Transverse colon (tissue), 4 donors: ENCODE data around the gene TRPM2. TPM values are rescaled to one million over a fixed set of nuclear protein-coding genes. Genes with fewer than 3 reads are reported as not detected.

Source experiments
- DNase-seq: peaks from one replicate; pipeline ENCODE4 v3.0.0-alpha.2; 2019
- H3K27ac ChIP-seq, 4 donors: fragments of 200-600 bp; sonication (generic); 2 replicates each; pipeline ENCODE4 v1.5.1; 2016 to 2018; ENCODE audit warnings: inconsistent platforms in 4 of 4
- H3K27me3 ChIP-seq: fragments of 200-600 bp; sonication (generic); 2 replicates; pipeline ENCODE4 v1.5.1; 2017; ENCODE audit warnings: inconsistent platforms
- H3K36me3 ChIP-seq, 4 donors: fragments of 200-600 bp; sonication (generic); 2 replicates each; pipeline ENCODE4 v1.5.1; 2017 to 2019; ENCODE audit warnings: inconsistent platforms in 4 of 4
- H3K4me1 ChIP-seq, 4 donors: fragments of 200-600 bp; sonication (generic); 2 replicates each; pipeline ENCODE4 v1.5.1; 2017 to 2020; ENCODE audit warnings: inconsistent platforms in 4 of 4
- H3K4me3 ChIP-seq, 4 donors: fragments of 200-600 bp; sonication (generic); 1 replicate in 1 of 4; 2 replicates in 3 of 4; pipeline versions ENCODE4 v1.5.1 to v1.6.1; 2017 to 2019; ENCODE audit warnings: inconsistent platforms in 4 of 4
- H3K9me3 ChIP-seq, 2 donors: fragments of 200-600 bp; sonication (generic); 2 replicates each; pipeline ENCODE4 v1.5.1; 2017 to 2019; ENCODE audit warnings: inconsistent platforms in 2 of 2
- EP300 ChIP-seq: sonication (generic); formaldehyde crosslinking; IDR thresholded peaks from one replicate; pipeline ENCODE4 v1.6.1; 2017; ENCODE audit warnings: antibody characterized with exemption, low read depth
- POLR2A ChIP-seq: fragments of 450-650 bp; IDR thresholded peaks from one replicate; pipeline ENCODE4 v1.6.1; 2016; ENCODE audit warnings: antibody characterized with exemption, mild to moderate bottlenecking, moderate library complexity
- POLR2AphosphoS5 ChIP-seq, 3 donors: sonication (generic); formaldehyde crosslinking; IDR thresholded peaks; one replicate each; pipeline ENCODE4 v1.6.1; 2016; ENCODE audit warnings: antibody characterized with exemption in 3 of 3
- WGBS, 2 donors: methylation state at CpG; one replicate each; pipeline ENCODE4 v1.1.5; 2018; ENCODE audit warnings: low coverage in 1 of 2; 5-methylcytosine and 5-hydroxymethylcytosine counted together
- in situ Hi-C, 4 donors: fragments of 200-750 bp; cut with MboI; loops; one replicate each; pipeline versions ENCODE4 v1.15.0 to v1.15.1; 2017; ENCODE audit warnings: low sequenced_read_pairs in 3 of 4, low pct_ligation_motif_present in 1 of 4, low pct_unique_long_range_greater_than_20kb in 1 of 4
- intact Hi-C: fragments of 100-400 bp; cut with DNase I; formaldehyde crosslinking; loops from one replicate; pipeline ENCODE4 v1.15.1; 2023; ENCODE audit warnings: low total_unique reads
- total RNA-seq, 4 donors: library from RNA; depleted of rRNA; stranded (reverse); fragments of >200 nt; gene quantifications; one replicate each; pipeline ENCODE4 v1.1.0, GENCODE V29; 2016
- TF ChIP-seq, protein P1 (sequence below), 5 experiments: fragments of 200-600 bp in 3 of 5; fragments of 450-650 bp in 2 of 5; sonication (generic) in 3 of 5; IDR thresholded peaks; 1 replicate in 2 of 5; 2 replicates in 3 of 5; pipeline ENCODE4 v1.5.1; 2016 to 2017; ENCODE audit warnings: antibody characterized with exemption in 5 of 5, inconsistent platforms in 3 of 5, mild to moderate bottlenecking in 2 of 5, moderate library complexity in 1 of 5

The TRPM2 gene
- total RNA-seq, 4 donors from 2014 or later, result 2.3 to 2.9 (median 2.6) TPM; not detected in 1

DNA sequence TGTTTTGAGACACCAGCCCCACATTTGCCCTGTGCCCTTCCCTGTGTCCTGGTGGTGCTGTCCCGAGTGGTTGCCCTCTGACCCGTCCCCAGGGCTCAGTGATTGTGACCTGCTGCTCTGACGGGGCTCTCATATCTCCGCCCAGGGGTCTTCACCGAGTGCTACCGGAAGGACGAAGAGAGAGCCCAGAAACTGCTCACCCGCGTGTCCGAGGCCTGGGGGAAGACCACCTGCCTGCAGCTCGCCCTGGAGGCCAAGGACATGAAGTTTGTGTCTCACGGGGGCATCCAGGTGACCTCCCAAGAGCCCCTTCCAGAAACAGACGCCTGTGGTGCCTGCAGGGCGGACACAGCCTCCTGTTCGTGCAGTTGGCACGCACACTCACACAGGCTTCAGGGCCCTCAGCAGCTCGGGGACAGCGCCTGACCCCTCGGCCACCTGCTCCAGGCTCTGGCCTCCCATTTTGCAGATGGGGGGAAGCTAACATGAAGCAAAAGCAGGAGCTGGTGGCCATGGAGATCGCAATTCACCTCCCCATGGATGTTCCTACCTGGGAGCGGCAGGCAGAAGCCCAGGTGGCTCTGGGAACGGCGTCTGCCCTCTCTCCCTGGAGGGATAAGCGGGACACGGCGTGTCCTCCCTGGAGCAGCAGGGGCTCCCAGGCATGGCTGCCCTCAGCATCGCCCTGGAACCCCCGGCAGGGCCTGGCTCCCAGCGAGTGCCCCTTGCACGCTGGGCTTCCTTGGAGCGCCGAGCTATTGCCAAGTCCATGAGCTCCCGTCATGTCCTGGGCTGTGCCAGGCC is 45.9 kb downstream of the TRPM2 start:
- TF ChIP-seq POLR2A, result no peak
- TF ChIP-seq, protein P1, sequence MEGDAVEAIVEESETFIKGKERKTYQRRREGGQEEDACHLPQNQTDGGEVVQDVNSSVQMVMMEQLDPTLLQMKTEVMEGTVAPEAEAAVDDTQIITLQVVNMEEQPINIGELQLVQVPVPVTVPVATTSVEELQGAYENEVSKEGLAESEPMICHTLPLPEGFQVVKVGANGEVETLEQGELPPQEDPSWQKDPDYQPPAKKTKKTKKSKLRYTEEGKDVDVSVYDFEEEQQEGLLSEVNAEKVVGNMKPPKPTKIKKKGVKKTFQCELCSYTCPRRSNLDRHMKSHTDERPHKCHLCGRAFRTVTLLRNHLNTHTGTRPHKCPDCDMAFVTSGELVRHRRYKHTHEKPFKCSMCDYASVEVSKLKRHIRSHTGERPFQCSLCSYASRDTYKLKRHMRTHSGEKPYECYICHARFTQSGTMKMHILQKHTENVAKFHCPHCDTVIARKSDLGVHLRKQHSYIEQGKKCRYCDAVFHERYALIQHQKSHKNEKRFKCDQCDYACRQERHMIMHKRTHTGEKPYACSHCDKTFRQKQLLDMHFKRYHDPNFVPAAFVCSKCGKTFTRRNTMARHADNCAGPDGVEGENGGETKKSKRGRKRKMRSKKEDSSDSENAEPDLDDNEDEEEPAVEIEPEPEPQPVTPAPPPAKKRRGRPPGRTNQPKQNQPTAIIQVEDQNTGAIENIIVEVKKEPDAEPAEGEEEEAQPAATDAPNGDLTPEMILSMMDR (IDR thresholded peaks at IDR 0.05), result no peak
- H3K4me3 ChIP-seq, result no peak overlapping the region
- no peak for DNase-seq
- H3K9me3 ChIP-seq, result no peaks in the 10 kb centered on the region
- no peak overlapping the region for H3K27ac ChIP-seq
- WGBS, 2 donors, result 82% methylated on average over 26 of the region's 33 CpGs; no CpG with 5 or more reads in 1 of the 2 donors
- H3K27me3 ChIP-seq, result no peaks in the 10 kb centered on the region
- no peaks in the 10 kb centered on the region for H3K36me3 ChIP-seq
- in situ Hi-C loops, result no loop called here
- intact Hi-C loops, result no loop called here
- H3K4me1 ChIP-seq, result no peaks in the 10 kb centered on the region

DNA sequence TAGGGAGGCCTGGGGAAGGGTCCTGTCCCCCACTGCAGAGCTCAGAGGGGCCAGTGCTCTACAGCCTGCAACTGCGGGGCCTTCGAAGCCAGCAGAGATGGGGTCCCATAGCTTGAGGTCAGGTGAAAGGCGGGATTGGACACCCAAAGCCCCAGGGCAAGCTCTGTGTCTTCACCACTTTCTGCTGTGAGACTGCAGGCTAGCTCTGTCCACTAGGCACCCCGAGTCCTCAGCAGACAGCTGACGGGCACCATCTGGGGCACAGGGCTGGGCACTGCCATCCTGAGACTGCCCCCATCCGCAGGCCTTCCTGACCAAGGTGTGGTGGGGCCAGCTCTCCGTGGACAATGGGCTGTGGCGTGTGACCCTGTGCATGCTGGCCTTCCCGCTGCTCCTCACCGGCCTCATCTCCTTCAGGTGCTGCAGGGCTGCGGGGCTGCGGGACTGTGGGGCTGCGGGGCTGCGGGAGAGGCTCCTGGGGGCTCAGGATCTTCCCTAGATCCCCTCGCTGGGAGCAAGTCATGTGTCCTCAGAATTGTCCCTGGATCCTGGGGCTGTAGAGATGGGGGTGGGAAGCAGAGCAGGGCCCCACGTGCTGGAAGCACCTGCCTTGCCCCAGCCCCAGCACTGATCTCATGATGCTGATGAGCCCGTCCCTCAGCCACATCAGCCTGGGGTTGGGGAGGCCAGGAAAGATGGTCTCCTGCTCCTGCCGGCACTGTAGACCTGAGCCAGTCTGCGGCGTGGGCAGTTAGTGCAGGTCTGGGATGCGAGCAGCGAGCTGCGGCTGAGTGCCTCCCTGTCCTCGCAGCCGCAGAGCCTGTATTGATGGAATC is 46.8 kb downstream of the TRPM2 start:
- intact Hi-C loops, result no loop called here
- no peaks in the 10 kb centered on the region for H3K36me3 ChIP-seq
- no peaks in the 10 kb centered on the region for H3K9me3 ChIP-seq
- no peak for TF ChIP-seq EP300
- no peak for TF ChIP-seq POLR2A
- TF ChIP-seq, protein P1 (IDR thresholded peaks at IDR 0.05), result no peak
- no peak for TF ChIP-seq POLR2AphosphoS5 (IDR thresholded peaks at IDR 0.05)
- 90% methylated on average over 17 of the region's 25 CpGs; no CpG with 5 or more reads in 1 of the 2 donors for WGBS, 2 donors
- H3K4me3 ChIP-seq, result no peak overlapping the region
- no peaks in the 10 kb centered on the region for H3K27me3 ChIP-seq
- no peak for DNase-seq
- in situ Hi-C loops, result no loop called here
- no peak overlapping the region for H3K27ac ChIP-seq
- no peaks in the 10 kb centered on the region for H3K4me1 ChIP-seq

DNA sequence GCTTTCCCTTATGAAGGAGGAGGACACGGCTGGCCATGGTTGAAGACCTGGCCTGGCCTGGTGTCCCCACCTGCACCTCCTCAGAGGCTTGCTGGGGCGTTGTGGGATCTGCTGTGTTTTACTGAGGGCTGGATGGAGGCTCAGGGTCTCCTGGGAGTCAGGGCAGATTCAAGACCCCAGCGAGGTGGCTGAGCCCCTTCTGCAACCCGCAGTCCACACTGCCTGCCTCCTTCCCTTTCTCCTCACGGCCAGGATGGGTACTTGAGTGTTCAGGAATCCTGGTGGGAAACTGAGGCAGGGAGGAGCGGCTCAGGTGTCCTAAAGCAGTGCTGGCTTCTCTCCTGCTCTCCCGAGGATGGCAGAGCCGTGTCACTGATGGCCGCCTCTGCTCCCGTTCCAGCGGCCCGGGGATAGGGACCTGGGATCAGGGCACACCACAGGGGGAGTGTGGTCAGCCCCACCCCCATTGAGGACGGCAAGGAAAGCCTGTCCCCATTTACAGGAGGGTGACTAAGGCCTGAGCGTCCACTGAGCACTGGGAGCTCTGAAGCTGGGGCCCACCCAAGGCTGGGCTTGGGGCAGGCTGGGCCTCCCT is 47.5 kb downstream of the TRPM2 start:
- Histone ChIP-seq H3K27me3 (no peaks in the 10 kb centered on the region), H3K9me3 (no peaks in the 10 kb centered on the region), H3K36me3 (no peaks in the 10 kb centered on the region), H3K4me3 (no peak overlapping the region), H3K4me1 (no peaks in the 10 kb centered on the region), H3K27ac (no peak overlapping the region)
- WGBS, 2 donors, result 73% methylated on average over 12 of the region's 14 CpGs; no CpG with 5 or more reads in 1 of the 2 donors
- intact Hi-C loops, result no loop called here
- in situ Hi-C loops, result no loop called here
- TF ChIP-seq, protein P1 (IDR thresholded peaks at IDR 0.05), result no peak
- TF ChIP-seq EP300 (no peak), POLR2A (no peak), POLR2AphosphoS5 (IDR thresholded peaks at IDR 0.05) (no peak)
- no peak for DNase-seq
